ENCODE results near the gene MUC21.

GRCh38 chr6:30935018-30935417, 48.5 kb upstream of the MUC21 start:
- no peak for TF ChIP-seq CTCF (IDR thresholded peaks at IDR 0.05)
- TF ChIP-seq POLR2A (IDR thresholded peaks at IDR 0.05), result no peak
